Measurements from ENCODE around the gene HNRNPUL2. TPM values are rescaled to one million over a fixed set of nuclear protein-coding genes. Genes with fewer than 3 reads are reported as not detected.
A peak's percentile ranks its signal among the peaks of the same experiment; 100 is the strongest.

Gene HNRNPUL2
- total and polyA plus RNA-seq, 2 of the 8 experiments (the other 6 are each of a cell fraction or from before 2014, with no cell fraction given) = 14.9 to 46.4 TPM

DNA sequence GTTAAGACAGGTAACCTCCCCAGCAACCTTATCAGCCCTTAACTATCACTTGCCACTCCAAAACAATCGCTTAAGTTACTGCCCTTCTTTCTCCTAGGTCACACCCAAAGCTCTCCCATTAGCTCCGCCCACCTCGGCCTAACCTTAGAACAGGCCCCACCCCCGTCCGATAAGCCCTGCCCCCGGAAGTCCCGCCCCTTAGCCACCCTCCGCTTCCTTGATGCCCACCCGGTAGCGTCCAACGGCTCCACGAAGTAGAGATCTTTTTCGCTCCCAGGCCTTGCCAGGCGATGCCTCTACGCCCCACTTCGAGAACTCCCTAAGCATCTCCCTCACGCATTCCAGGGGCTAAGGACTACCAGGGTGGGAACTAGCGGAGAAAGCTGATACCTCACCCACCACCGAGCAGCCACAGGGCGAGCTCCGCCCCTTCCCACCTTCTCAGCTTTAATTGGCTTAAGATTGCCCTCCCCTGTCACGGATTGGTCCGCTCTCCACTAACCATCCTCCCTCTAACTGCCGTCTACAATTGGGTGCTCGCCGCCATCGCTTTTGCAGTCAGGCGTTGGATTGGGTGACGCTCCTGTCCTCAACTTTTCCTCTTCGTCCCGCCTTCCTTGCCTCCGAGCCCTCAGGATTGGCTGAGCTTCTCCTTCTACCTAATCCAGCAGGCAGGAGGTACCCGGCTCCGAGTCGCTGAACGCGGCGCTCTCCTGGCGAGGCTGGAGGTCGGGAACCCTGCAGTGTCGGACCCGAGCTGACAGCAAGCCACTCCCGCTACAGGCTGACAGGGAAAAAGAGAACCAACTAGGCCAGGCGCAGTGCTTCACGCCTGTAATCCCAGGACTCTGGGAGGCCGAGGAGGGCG lies 26.7 kb upstream of the HNRNPUL2 start, which contains the start of gene ZBTB3:
ZBTB3 (minus strand) TSS at position 425 of the 868 bp plus-strand sequence. CDS start 496 bp downstream, outside the sequence.
- Histone ChIP-seq H4K20me1 (replicated peaks in 1 of 2; ENCODE audit: control insufficient read depth in 1 of 2, insufficient read depth in 2 of 2, low read length in 2 of 2) (peaks cover 14 to 19% of the 10 kb centered on the region in 2 experiments), H2AFZ (ENCODE audit: low read length) (peak within 1 kb of the TSS; percentile 99), H4K5ac (ENCODE audit: insufficient read length, low read depth, low read length) (peak within 1 kb of the TSS; percentile 98), H4K8ac (ENCODE audit: extremely low read depth, insufficient read depth, low read length) (peak within 1 kb of the TSS; percentile 98; the same call in 1 of the 2 replicates), H3K14ac (ENCODE audit: insufficient read length) (no peak within 1 kb of the TSS), H2AK5ac (ENCODE audit: low read depth, low read length) (no peak within 1 kb of the TSS), H3K27me3 (replicated peaks in 1 of 4; ENCODE audit: control insufficient read depth in 3 of 4, extremely low read depth in 1 of 4, insufficient read depth in 3 of 4, low read length in 3 of 4) (no peaks in the 10 kb centered on the region), H3K9me3 (ENCODE audit: insufficient read depth in 2 of 2, low read depth in 1 of 2, low read length in 1 of 2) (no peaks in the 10 kb centered on the region), H3K56ac (replicated peaks; ENCODE audit: insufficient read length, low read depth, low read length) (peak within 1 kb of the TSS; percentile 39), H3K36me3 (ENCODE audit: control insufficient read depth in 2 of 4, insufficient read depth in 4 of 4, low read length in 3 of 4) (peaks cover 14 to 33% (median 17%) of the 10 kb centered on the region in 4 experiments), H2BK12ac (ENCODE audit: low read depth, low read length) (peak within 1 kb of the TSS; percentile 82; the same call in 1 of the 2 replicates), H2BK5ac (ENCODE audit: low read depth, low read length) (peak within 1 kb of the TSS; percentile 96), H4K91ac (replicated peaks; ENCODE audit: insufficient read length, low read length) (peak within 1 kb of the TSS; percentile 57), H3K9ac (replicated peaks in 1 of 4; ENCODE audit: extremely low read depth in 1 of 4, low read depth in 3 of 4, low read length in 3 of 4) (peak within 1 kb of the TSS; percentile 60 to 95 (median 86)), H3K27ac (ENCODE audit: low read depth, low read length) (peak within 1 kb of the TSS; percentile 86), H3K4me1 (replicated peaks in 1 of 4; ENCODE audit: control insufficient read depth in 3 of 4, insufficient read depth in 4 of 4, low read length in 3 of 4) (peaks cover 4 to 9% (median 6%) of the 10 kb centered on the region in 4 experiments), H2BK120ac (replicated peaks; ENCODE audit: low read depth, low read length) (no peak within 1 kb of the TSS), H2BK20ac (ENCODE audit: low read length) (no peak within 1 kb of the TSS), H3K4me3 (ENCODE audit: extremely low read depth in 1 of 4, insufficient read depth in 2 of 4, low read depth in 3 of 4, low read length in 4 of 4) (peak within 1 kb of the TSS; percentile 74 to 89 (median 82)), H3K23me2 (ENCODE audit: low read depth, low read length) (no peaks in the 10 kb centered on the region; the same call in 1 of the 2 replicates), H3K4ac (replicated peaks; ENCODE audit: insufficient read length, low read depth, low read length) (no peak within 1 kb of the TSS), H3K79me1 (ENCODE audit: low read depth, low read length) (peaks cover 16% of the 10 kb centered on the region), H3K4me2 (ENCODE audit: insufficient read depth in 1 of 2, low read depth in 2 of 2, low read length in 2 of 2) (peak within 1 kb of the TSS; percentile 63 to 82), H3K23ac (ENCODE audit: insufficient read length) (no peak within 1 kb of the TSS), H2BK15ac (ENCODE audit: low read length) (no peak within 1 kb of the TSS), H3K18ac (ENCODE audit: extremely low read depth, low read length) (peak within 1 kb of the TSS; percentile 99), H3K79me2 (ENCODE audit: control insufficient read depth in 1 of 2, insufficient read depth in 2 of 2, low read length in 2 of 2) (peaks cover 10 to 55% of the 10 kb centered on the region in 2 experiments)
- ChIA-PET CTCF (ENCODE audit: partially characterized antibody) (interaction anchor here (0.6 to 5.4 kb wide), 14 partner anchors 8 to 160 kb away, joined by 3 to 48 read pairs (median 4); partner anchors contain the start of genes HNRNPUL2, POLR2G, TAF6L and TMEM179B), POLR2A (ENCODE audit: partially characterized antibody) (interaction anchor here (0.7 to 16.9 kb wide), 32 partner anchors 8 to 180 kb away, joined by 3 to 192 read pairs (median 6); partner anchors contain the start of genes BSCL2, C11orf98, CSKMT and EEF1G)
- 3% methylated on average over 42 of the region's 47 CpGs; no CpG with 5 or more reads in 1 of the 2 experiments for WGBS, 2 experiments (ENCODE audit: extremely low coverage in 1 of 2, insufficient coverage in 1 of 2, insufficient read length in 1 of 2, insufficient replicate concordance in 2 of 2, low coverage in 1 of 2, low lambda C conversion rate in 2 of 2, missing lambda C conversion rate in 1 of 2)
- DNase-seq (ENCODE audit: low read depth in 1 of 2, low spot score in 2 of 2) = peak; percentile 97 to 99
- FAIRE-seq = peak; percentile 90
- TF ChIP-seq TAF7 (optimal IDR thresholded peaks at IDR 0.05; ENCODE audit: borderline replicate concordance, low read depth, low read length) = no peak
- TF ChIP-seq HDAC2 (IDR thresholded peaks at IDR 0.05; ENCODE audit: borderline replicate concordance in 1 of 2, low read depth in 2 of 2, low read length in 2 of 2) = no peak
- no peak for TF ChIP-seq TCF12 (IDR thresholded peaks at IDR 0.05; ENCODE audit: low read depth, low read length)
- peak; percentile 89 for TF ChIP-seq SP2 (IDR thresholded peaks at IDR 0.05; ENCODE audit: low read length)
- TF ChIP-seq RAD21 (IDR thresholded peaks at IDR 0.05 in 1 of 2, conservative IDR thresholded peaks at IDR 0.05 in 1 of 2; ENCODE audit: low read depth in 2 of 2, low read length in 2 of 2) = 0 out of 4 replicates have a peak, but pooled peaks of 1 of the 2 experiments have one; percentile 6
- TF ChIP-seq KDM1A (IDR thresholded peaks at IDR 0.05; ENCODE audit: borderline replicate concordance, low read length) = no peak
- TF ChIP-seq BCL11A (IDR thresholded peaks at IDR 0.05; ENCODE audit: low read depth in 2 of 2, low read length in 2 of 2) = no peak
- TF ChIP-seq POLR2A (IDR thresholded peaks at IDR 0.05; ENCODE audit: control extremely low read depth in 1 of 2, low read depth in 2 of 2, low read length in 2 of 2) = peak; percentile 37 to 79
- TF ChIP-seq CTBP2 (IDR thresholded peaks at IDR 0.05; ENCODE audit: borderline replicate concordance, insufficient read depth, insufficient read length, low read length) = peak; percentile 48
- peak; percentile 41; the same call in 1 of the 2 replicates for TF ChIP-seq KDM5A (IDR thresholded peaks at IDR 0.05; ENCODE audit: low read length)
